Hematopoietic multipotent progenitor cell (in vitro differentiated cells): ENCODE measurements around the gene GPX6. TPM values are rescaled to one million over a fixed set of nuclear protein-coding genes. Genes with fewer than 3 reads are reported as not detected.
"Not testable (repeated sequence)": the region's sequence is repeated elsewhere in the genome, so short reads cannot be mapped to it uniquely, and the experiment has no call there.

Source experiments
- DNase-seq, 3 donors: peaks; one replicate each; pipeline ENCODE4 v3.0.0-alpha.2; 2011 to 2015; ENCODE audit warnings: low read depth in 2 of 3, low spot score in 2 of 3
- total RNA-seq: library from RNA; depleted of rRNA; stranded (reverse); fragments of >200 nt; gene quantifications from one replicate; pipeline ENCODE4 v1.2.3, GENCODE V29; 2012

The GPX6 gene
- not detected for total RNA-seq

GRCh38 chr6:28515676-28516075 lies at the start of gene GPX6:
TSS of gene GPX6 (minus strand) at chr6:28515793. CDS start at chr6:28515743, 50 bp downstream.
- no peak for DNase-seq

- no peak for DNase-seq
These were observed 48.0 kb upstream of the GPX6 start for GRCh38 chr6:28563430-28564095.

- DNase-seq = no peak
These were observed 43.0 kb upstream of the GPX6 start for GRCh38 chr6:28558629-28559028.

GRCh38 chr6:28555136-28555535 lies 39.5 kb upstream of the GPX6 start:
- no peak for DNase-seq

- DNase-seq = no peak
These were observed 38.6 kb upstream of the GPX6 start for GRCh38 chr6:28553986-28554881.

GRCh38 chr6:28553384-28553985 lies 37.9 kb upstream of the GPX6 start:
- no peak for DNase-seq

GRCh38 chr6:28551891-28552666 lies 36.5 kb upstream of the GPX6 start:
- peak in 1 of 3 donors; percentile 37 for DNase-seq

GRCh38 chr6:28547003-28547402 lies 31.4 kb upstream of the GPX6 start:
- not testable (repeated sequence) for DNase-seq

- no peak for DNase-seq
These were observed 30.4 kb upstream of the GPX6 start for GRCh38 chr6:28545955-28546354.

- peak in 2 of 3 donors; percentile 57 to 63 for DNase-seq
These were observed 28.3 kb upstream of the GPX6 start for GRCh38 chr6:28543651-28544610.

GRCh38 chr6:28542440-28543296 lies 27.1 kb upstream of the GPX6 start:
- DNase-seq = peak in 2 of 3 donors; percentile 74 to 89

GRCh38 chr6:28541996-28542395 lies 26.4 kb upstream of the GPX6 start:
- no peak for DNase-seq

- DNase-seq = no peak
These were observed 22.0 kb upstream of the GPX6 start for GRCh38 chr6:28537509-28538140.

- DNase-seq = no peak
These were observed 21.5 kb upstream of the GPX6 start for GRCh38 chr6:28537065-28537464.

- no peak for DNase-seq
These were observed 19.3 kb upstream of the GPX6 start for GRCh38 chr6:28534875-28535274.

GRCh38 chr6:28534306-28534705 lies 18.7 kb upstream of the GPX6 start:
- no peak for DNase-seq

- no peak for DNase-seq
These were observed 16.0 kb upstream of the GPX6 start for GRCh38 chr6:28531479-28532128.

GRCh38 chr6:28530777-28531176 lies 15.2 kb upstream of the GPX6 start:
- no peak for DNase-seq
